ENCODE results near the gene HCN2. TPM values are rescaled to one million over a fixed set of nuclear protein-coding genes. Genes with fewer than 3 reads are reported as not detected.

Gene HCN2
- total and polyA plus RNA-seq, 10 of the 15 experiments (the other 5 are each of a cell fraction or from before 2014, with no cell fraction given), result 0.01 to 0.54 (median 0.08) TPM; not detected in 4

GRCh38 chr19:558770-559439 lies 30.8 kb upstream of the HCN2 start:
- Histone ChIP-seq H2AFZ (ENCODE audit: control insufficient read depth, low read depth, low read length) (no peak overlapping the region), H3K4me2 (ENCODE audit: control insufficient read depth, insufficient read depth) (no peak overlapping the region), H3K4me3 (no peak overlapping the region), H3K27me3 (replicated peaks in 1 of 2; ENCODE audit: control insufficient read depth in 2 of 2, insufficient read depth in 2 of 2, low read length in 1 of 2) (no peaks in the 10 kb centered on the region), H3K79me2 (ENCODE audit: control insufficient read depth, insufficient read depth, low read length) (no peaks in the 10 kb centered on the region), H3K4me1 (ENCODE audit: control insufficient read depth, insufficient read depth, low read length) (no peaks in the 10 kb centered on the region), H4K20me1 (ENCODE audit: control insufficient read depth, insufficient read depth) (no peaks in the 10 kb centered on the region), H3K36me3 (ENCODE audit: control insufficient read depth in 2 of 2, insufficient read depth in 2 of 2, low read length in 1 of 2) (no peaks in the 10 kb centered on the region), H3K9me3 (replicated peaks; ENCODE audit: control insufficient read depth, insufficient read depth, low read length) (no peaks in the 10 kb centered on the region), H3K9ac (ENCODE audit: control insufficient read depth, insufficient read depth, low read length) (no peak overlapping the region), H3K27ac (ENCODE audit: control insufficient read depth, insufficient read depth) (no peak overlapping the region)
- ATAC-seq (no peak), FAIRE-seq (no peak), DNase-seq (ENCODE audit: low read depth, low spot score) (no peak)
- POLR2A ChIA-PET, result no interaction called here
- intact Hi-C loops (cut with micrococcal nuclease; ENCODE audit: unreplicated experiment) (no loop called here), in situ Hi-C loops (cut with MboI) (no loop called here)
- SMC1A ChIA-PET (ENCODE audit: uncharacterized antibody, unreplicated experiment), result no interaction called here
- BruUV-seq (replicated peaks), result no TSS peak
- TF ChIP-seq CHD2 (IDR thresholded peaks at IDR 0.05; ENCODE audit: borderline replicate concordance, low read depth, low read length) (no peak), HDAC2 (IDR thresholded peaks at IDR 0.05) (no peak), POLR2AphosphoS5 (IDR thresholded peaks at IDR 0.05; ENCODE audit: low read length) (no peak), ESRRA (IDR thresholded peaks at IDR 0.05; ENCODE audit: low read length) (no peak), BCLAF1 (IDR thresholded peaks at IDR 0.05) (no peak), ETV6 (conservative IDR thresholded peaks at IDR 0.05 in 1 of 2, IDR thresholded peaks at IDR 0.05 in 1 of 2; ENCODE audit: borderline replicate concordance in 1 of 2, low read depth in 1 of 2) (no peak), ZBED1 (IDR thresholded peaks at IDR 0.05; ENCODE audit: borderline replicate concordance) (no peak), SRF (IDR thresholded peaks at IDR 0.05; ENCODE audit: low read depth in 2 of 2, low read length in 2 of 2) (no peak), SUZ12 (IDR thresholded peaks at IDR 0.05; ENCODE audit: unreplicated experiment) (no peak), ZNF24 (IDR thresholded peaks at IDR 0.05) (no peak), NRF1 (conservative IDR thresholded peaks at IDR 0.05; ENCODE audit: low read depth, low read length) (no peak), KAT2A (conservative IDR thresholded peaks at IDR 0.05; ENCODE audit: control insufficient read depth, low read depth, low read length) (no peak), CBX5 (IDR thresholded peaks at IDR 0.05; ENCODE audit: low read depth) (no peak), IKZF2 (IDR thresholded peaks at IDR 0.05) (no peak)
- WGBS (ENCODE audit: insufficient coverage, insufficient replicate concordance, low lambda C conversion rate, missing lambda C conversion rate), result 64% methylated on average over 12 of the region's 21 CpGs
- CTCF ChIA-PET, result no interaction called here
- RAD21 ChIA-PET (ENCODE audit: unreplicated experiment), result no interaction called here
